T-helper 2 cell (primary cell): Measurements from ENCODE around the gene GEMIN5.

ENCODE experiments used
- DNase-seq, 5 experiments: peaks; one replicate each; pipeline versions ENCODE4 v3.0.0 to v3.0.0-alpha.2; 2012 to 2022

Gene GEMIN5

GRCh38 chr5:154849791-154850201 lies 88.2 kb downstream of the GEMIN5 start:
- no peak for DNase-seq

- DNase-seq, result no peak
Observed at GRCh38 chr5:154849264-154849785, 88.7 kb downstream of the GEMIN5 start.

DNA sequence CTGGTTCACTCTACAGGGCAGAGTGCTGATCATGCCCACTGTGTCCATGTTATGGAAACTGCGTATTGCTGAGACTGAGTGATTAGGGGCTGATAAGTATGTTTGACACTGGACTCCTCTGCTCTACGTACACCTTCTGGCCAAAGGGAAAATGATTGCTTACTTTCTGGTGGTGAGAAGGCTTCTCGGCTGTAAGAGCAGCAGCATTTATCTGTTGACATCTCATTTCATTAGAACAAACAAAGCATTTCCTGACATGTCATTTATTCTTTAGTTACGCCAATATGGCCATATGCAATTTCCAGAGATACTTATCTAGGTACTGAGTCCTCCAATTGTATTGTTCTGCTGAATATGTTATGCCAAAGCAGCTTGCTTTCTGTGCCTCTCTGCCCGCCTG lies 93.2 kb downstream of the GEMIN5 start:
- DNase-seq, result no peak

- DNase-seq, result no peak
Observed at GRCh38 chr5:154842689-154843530, 95.1 kb downstream of the GEMIN5 start.

DNA sequence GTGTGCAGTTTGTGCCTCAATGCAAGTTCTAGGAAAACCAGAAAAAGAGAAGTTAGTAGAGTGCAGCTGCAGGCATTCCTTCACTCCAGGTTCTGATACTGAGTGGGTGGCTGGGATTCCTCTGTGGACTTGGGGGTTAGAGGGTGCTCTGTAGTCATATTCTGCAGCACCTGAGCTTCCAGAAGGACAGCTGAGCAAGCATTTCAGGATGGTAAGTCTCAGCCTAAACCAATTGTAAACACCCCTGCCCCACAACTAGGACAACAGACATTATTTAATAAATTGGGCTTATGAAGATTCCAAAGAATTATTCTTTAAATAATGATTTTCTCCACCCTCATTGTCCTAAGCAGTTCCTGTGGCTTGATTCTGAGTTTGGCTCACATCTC lies 96.7 kb downstream of the GEMIN5 start:
- DNase-seq, result no peak

- no peak for DNase-seq
Observed at GRCh38 chr5:154840435-154841272, 97.4 kb downstream of the GEMIN5 start.
